GM12875 (cell line): ENCODE measurements around the gene FNDC3B.

ENCODE experiments used
- H3K4me3 ChIP-seq: one replicate; pipeline ENCODE4 v1.5.1; 2011; ENCODE audit warnings: low read depth, low read length, control low read depth
- TF ChIP-seq, protein P1 (sequence below): IDR thresholded peaks from 2 replicates; pipeline ENCODE4 v1.5.1; 2011; ENCODE audit warnings: low read depth, mild to moderate bottlenecking, control low read depth, inconsistent platforms, low read length, moderate library complexity, borderline replicate concordance; ENCODE audit not compliant: insufficient read depth

FNDC3B gene

DNA sequence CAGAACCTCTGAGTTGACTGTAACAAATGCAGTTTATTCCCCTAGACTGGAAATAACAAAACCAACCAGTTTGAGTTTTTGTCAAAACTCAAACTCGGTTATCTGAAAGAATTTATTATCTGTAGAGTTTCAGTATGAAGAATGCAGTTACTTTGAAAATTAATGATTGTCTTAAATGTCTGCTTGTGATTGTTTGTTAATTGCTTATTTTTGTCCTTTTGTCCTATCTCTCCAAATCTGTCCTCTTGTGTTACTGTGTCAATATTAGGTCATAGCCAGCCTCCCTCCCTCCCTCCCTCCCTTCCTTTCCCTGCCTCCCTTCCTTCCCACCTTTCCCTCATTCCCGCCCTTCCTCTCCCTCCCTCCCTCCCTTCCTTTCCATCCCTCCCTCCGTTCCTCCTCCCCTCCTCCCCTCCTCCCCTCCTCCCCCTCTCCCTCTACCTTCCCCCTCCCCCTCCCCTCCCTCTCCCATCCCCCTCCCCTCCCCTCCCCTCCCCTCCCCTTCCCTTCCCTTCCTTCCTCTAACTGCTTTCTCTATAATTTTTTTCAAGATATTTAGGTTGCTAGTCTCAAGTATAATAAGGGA lies 153.5 kb downstream of the FNDC3B start:
- no peak overlapping the region for H3K4me3 ChIP-seq
- TF ChIP-seq, protein P1, sequence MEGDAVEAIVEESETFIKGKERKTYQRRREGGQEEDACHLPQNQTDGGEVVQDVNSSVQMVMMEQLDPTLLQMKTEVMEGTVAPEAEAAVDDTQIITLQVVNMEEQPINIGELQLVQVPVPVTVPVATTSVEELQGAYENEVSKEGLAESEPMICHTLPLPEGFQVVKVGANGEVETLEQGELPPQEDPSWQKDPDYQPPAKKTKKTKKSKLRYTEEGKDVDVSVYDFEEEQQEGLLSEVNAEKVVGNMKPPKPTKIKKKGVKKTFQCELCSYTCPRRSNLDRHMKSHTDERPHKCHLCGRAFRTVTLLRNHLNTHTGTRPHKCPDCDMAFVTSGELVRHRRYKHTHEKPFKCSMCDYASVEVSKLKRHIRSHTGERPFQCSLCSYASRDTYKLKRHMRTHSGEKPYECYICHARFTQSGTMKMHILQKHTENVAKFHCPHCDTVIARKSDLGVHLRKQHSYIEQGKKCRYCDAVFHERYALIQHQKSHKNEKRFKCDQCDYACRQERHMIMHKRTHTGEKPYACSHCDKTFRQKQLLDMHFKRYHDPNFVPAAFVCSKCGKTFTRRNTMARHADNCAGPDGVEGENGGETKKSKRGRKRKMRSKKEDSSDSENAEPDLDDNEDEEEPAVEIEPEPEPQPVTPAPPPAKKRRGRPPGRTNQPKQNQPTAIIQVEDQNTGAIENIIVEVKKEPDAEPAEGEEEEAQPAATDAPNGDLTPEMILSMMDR, result no peak

DNA sequence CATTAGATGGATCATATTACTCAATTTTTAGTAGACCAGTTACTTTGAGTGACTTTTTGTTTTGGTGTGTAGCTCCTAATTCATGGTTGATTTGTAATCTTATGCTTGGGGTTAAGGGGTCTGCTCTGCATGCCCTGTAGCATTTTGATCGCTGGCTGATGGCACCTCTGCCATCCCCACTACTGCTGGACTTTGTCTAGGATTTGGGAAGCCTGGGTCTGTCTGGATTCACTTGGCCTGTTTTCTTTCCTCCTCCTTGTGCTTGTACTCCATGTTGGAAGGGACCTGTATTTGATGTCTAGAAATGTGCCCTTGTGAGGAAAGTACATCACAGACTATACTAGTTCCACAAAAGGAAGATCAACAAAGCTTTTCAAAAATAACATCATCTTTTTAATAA lies 154.1 kb downstream of the FNDC3B start:
- H3K4me3 ChIP-seq, result no peak overlapping the region

DNA sequence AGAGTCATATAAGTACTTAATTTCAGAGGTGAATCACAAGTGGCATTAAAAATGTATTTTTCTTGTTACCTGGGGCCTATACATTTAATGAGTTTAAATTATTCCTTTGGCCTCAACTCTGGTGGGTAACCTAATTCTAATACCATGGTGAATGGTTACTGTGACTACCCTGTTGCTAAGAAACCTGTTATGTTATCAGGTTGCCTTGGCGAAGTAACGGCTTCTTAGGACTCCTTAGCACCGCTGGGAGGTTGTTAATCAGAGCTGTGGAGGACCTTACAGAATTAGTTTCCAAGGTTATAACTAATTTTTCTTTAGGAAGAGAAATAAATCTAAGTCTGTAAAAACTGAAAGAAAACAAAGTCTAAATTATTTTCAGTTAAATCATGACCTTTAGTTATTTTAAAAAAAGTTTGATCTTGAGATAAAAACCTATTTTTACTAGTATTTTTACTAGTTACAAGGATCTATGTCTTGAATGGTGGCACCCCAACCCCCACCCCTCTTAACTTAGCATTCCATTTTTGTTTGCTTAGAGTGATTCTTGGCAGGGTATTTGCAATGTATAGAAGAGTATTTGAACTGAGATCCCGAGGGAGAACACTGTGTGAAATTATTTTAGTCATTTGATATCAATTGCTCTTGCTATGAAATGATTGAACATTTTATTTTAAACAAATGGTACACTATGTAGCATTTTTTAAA lies 155.5 kb downstream of the FNDC3B start:
- H3K4me3 ChIP-seq, result no peak overlapping the region
- TF ChIP-seq, protein P1, result no peak

More for the DNA sequence above, 154.1 kb downstream of the FNDC3B start:
- TF ChIP-seq, protein P1, result no peak

DNA sequence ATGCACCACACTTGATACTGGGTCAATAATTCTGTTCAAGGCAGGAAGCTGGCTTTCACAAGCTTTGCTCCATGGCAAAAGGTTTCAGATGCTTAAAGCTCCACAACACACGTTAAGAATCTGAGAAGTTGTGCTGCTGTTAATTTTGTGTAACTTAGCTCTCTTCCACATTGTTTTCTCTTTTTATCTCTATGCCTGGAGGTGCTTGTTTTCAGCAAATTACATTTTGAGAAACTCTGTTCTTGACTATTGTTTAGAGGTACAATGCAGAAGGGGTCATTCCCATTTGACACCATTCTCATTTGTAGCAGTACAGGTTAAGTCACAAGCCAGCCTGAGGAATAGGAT lies 156.0 kb downstream of the FNDC3B start:
- TF ChIP-seq, protein P1, result no peak
- no peak overlapping the region for H3K4me3 ChIP-seq

DNA sequence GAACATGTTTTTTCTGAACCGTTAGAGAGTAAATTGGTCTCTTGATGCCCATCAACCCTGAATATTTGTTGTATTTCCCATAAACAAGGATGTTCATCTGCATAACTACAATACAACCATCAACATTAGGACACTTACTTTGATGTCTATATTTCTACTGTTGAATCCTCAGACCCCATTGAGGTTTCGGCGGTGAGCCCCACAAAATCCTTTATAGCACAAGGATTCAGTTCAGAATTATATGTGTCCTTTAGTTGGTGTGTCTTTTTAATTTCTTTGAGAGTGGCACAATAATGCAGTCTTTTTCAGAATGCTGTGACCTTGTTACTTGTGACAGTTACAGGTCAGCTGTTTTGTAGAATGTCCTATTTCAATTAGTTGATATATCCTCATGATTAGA lies 158.0 kb downstream of the FNDC3B start:
- TF ChIP-seq, protein P1, result no peak
- no peak overlapping the region for H3K4me3 ChIP-seq

DNA sequence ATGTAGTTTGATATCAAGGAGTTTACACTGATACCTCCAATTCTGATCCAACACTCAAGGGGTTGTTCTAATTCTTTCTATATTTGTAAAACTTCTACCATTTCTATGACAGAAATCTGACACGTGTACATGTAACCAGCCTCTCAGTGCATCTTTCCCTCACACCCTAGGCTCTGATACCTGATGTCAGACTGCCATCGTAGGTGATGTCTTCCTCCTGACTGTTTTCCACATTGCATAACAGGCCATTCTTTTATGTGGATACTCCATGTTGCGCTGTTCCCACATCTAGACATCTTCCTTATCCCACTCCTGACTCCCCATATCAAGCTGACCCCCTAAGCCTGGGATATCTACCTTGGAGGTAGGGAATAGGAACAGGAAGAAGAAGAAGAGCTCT lies 159.1 kb downstream of the FNDC3B start:
- H3K4me3 ChIP-seq, result no peak overlapping the region
- TF ChIP-seq, protein P1, result no peak

DNA sequence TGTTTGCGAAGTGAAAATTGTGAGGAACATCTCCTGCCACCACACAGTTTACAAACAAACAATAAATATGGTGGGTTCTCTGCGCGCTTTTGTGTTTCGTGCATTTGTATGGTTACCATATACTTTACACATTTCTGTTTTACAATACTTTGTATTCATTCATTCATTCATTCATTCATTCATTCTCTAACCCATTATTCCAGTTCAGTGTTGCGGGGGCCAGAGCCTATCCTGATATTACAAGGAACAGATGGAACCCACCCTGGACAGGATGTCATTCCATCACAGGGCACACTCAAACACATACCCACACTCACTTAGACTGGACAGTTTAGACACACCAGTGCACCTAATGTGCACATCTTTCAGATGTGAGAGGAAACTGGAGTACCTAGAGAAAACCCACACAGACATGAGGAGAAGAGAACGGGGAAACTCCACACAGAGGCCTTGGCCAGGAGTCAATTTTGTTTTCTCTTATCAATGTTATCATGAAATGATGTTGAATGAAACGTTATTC lies 160.5 kb downstream of the FNDC3B start:
- TF ChIP-seq, protein P1, result no peak
- no peak overlapping the region for H3K4me3 ChIP-seq
